SK-N-DZ (cell line): ENCODE measurements around the gene RCOR1.

Experiments
- DNase-seq: peaks from one replicate; pipeline ENCODE4 v3.0.0-alpha.2; 2015; ENCODE audit warnings: low spot score

The RCOR1 gene

GRCh38 chr14:102675396-102675795 is 82.9 kb downstream of the RCOR1 start:
- DNase-seq: no peak

DNA sequence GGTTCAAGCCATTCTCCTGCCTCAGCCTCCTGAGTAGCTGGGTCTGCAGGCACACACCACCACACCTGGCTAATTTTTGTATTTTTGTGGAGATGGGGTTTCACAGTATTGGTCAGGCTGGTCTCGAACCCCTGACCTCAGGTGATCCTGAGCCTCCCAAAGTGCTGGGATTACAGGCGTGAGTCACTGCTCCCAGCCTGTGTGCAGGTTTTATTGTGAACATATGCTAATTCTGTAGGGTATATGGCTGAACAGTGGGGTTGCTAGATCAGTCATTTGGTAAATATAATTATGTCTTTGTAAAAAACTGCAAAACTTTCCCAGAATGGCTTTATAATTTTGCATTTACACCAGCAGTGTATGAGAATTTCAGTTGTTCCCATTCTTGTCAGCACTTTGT is 85.9 kb downstream of the RCOR1 start:
- no peak for DNase-seq

- no peak for DNase-seq
Observed at GRCh38 chr14:102683399-102684297, 91.2 kb downstream of the RCOR1 start.

DNA sequence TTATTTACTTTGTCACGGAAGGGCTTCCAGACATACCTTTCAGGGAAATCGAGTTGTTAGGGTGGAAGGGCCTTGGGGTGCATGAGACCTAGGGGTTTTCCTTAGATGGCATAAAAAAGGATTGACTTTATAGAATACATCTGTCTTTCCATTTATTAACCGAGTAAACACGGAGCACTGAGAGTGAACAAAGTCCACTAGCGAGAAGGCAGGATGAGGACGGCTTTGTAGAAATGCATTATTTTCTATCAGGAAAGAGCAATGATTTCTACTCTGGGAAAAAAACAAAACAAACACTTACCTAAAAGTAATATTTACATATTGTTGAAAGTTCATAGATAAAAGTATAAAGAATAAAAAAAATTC is 91.8 kb downstream of the RCOR1 start:
- DNase-seq: no peak

GRCh38 chr14:102686196-102686801 is 93.8 kb downstream of the RCOR1 start:
- DNase-seq: no peak

GRCh38 chr14:102688290-102688689 is 95.8 kb downstream of the RCOR1 start:
- DNase-seq: no peak

DNA sequence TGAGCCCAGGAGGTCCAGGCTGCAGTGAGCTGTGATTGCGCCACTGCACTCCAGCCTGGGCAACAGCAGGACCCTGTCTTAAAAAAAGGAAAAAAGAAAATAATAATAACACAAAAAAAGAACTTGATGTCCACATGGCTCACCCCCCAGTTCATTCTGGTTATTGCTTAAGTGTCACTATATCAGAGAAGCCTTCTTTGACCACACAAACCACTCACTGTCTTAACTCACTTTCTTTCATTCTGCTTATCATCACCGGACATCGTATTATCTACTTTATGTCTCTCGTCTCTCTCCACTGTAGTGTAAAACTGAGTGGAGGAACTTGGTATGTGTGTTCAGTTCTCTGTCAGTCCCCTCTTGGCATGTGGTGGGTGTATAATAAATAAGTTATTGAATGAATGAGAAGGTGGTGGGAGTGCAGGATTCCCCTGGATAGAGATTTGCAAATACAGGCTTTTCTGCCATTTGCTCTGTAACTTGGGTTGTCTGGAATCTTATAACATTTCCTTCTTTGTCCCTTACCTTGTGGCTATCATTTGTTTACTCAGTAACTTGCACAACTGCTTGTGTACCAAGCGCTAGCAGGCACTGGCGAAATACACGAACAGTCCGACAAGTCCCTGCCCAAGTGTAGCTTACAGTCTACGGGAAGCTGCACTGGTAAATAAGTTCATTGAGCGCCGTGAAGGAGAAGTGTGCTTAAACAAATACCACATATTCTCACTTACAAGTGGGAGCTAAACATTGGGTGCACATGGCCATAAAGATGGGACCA is 98.2 kb downstream of the RCOR1 start:
- no peak for DNase-seq

- no peak for DNase-seq
Observed at GRCh38 chr14:102691763-102692162, 99.3 kb downstream of the RCOR1 start.

DNA sequence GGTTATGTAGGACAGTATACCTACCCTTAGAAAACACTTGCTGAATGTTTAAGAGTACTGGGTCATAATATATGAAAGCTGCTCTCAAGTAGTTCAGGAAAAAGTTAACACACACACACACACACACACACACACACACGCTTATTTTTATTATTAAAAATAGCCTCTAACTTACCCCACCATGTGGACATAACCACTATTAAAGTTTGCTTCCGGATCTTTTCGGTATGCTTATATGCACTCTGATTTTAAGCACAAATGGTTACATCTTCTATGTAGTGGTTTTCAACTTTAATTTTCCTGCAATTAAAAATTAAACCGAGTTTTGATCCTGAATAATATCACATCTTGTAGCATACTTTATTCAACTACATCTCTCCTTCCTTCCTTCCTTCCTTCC is 99.9 kb downstream of the RCOR1 start:
- no peak for DNase-seq

DNA sequence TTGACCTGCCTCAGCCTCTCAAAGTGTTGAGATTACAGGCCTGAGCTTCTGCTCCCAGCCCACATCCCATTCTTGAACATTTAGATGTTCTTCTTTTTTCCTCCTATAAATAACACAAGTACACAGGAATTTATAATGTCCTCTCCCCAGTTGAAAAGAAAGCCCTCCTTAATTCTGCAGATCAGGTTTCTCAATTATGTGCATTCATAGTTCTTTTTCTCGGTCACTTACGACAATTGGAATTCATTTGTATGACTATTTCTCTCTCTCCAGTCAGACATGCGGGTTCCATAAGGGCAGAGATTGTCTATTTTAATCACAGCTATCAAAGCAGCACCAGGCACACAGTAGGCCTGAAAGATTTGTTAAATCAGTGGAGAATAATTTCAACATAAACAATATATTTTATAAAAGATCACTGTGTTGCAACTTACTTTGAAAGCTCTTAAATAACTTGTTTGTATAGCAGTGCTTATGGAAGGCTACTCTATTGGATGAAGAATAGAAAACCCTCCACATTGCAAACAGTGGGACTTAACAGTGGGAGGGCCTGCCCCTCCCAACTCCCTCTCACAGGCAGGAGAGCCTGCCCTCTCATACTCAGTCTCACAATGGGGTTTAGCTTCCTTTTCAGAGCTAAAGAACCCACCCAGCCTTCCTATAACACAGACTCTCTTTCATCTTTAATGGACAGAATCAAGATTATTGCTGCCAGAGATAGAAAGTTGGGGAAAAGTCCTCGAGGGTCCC is 100.7 kb downstream of the RCOR1 start:
- DNase-seq: no peak

DNA sequence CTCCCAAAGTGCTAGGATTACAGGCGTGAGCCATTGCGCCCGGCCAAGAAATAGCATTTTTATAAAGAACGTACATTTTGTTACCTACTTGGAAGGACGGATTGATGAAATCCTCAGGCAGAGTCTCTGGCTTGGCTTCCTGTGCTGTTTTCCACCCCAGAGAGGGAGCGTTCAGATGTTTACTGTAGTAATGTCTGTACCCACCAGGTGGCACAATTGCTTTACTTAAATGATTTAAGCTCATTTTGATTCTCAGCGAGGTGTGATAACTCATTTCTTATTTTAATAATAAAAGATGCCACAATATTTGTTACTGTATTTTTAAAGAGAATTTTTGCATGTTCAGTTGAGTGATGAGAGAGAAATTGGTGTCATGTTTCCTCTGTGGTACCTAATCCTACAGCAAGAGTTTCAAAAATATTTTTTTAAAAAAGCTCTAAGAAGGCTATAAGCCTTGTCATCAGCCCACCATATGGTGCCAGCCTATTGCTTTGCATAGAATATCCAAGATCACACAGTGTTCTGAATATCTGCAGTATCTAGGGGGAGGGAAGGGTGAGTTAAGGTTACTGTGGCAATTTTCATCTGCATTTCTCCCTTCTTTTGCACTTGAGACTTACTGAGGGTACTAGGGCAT is 102.2 kb downstream of the RCOR1 start:
- DNase-seq: peak; percentile 50

GRCh38 chr14:102695167-102695555 is 102.7 kb downstream of the RCOR1 start:
- DNase-seq: no peak

GRCh38 chr14:102696332-102696731 is 103.9 kb downstream of the RCOR1 start:
- DNase-seq: no peak

- no peak for DNase-seq
Observed at GRCh38 chr14:102696856-102697495, 104.5 kb downstream of the RCOR1 start.

DNA sequence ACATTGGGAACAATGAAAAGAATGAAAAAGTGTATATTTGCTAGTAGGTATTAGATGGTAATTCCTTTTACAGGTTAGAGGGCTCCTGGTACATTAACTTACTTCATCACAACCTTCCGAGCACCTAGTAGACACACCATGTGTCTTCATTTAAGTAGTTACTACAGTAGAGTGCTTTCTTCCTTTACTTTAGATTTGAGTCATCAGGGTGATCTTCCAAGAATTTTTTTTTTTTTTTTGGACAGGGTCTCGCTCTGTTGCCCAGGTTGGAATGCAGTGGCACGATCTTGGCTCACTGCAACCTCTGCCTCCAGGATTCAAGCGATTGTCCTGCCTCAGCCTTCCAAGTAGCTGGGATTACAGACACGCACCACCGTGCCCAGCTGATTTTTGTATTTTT is 105.1 kb downstream of the RCOR1 start:
- DNase-seq: no peak

- DNase-seq: no peak
Observed at GRCh38 chr14:102699416-102700110, 107.1 kb downstream of the RCOR1 start.

DNA sequence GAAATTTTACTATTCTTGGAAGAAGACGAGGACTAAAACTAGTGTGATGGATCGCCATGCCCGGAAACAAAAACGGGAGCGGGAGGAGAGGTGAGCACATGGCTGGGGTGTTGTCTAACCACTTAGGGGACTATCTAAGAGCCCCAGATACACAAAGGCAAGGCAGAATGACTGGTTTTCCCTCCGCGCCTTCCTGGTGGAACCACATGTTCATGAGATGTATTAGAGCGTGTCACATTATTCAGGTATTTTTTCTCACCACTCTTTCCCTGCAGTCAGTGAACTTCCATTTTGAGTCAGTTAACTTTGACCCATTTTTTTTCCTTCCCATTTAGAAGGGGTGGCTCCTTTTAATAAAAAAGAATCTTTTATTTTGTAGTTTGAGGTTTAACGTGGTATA is 116.0 kb downstream of the RCOR1 start:
- DNase-seq: no peak

GRCh38 chr14:102711207-102711606 is 118.8 kb downstream of the RCOR1 start:
- DNase-seq: no peak

DNA sequence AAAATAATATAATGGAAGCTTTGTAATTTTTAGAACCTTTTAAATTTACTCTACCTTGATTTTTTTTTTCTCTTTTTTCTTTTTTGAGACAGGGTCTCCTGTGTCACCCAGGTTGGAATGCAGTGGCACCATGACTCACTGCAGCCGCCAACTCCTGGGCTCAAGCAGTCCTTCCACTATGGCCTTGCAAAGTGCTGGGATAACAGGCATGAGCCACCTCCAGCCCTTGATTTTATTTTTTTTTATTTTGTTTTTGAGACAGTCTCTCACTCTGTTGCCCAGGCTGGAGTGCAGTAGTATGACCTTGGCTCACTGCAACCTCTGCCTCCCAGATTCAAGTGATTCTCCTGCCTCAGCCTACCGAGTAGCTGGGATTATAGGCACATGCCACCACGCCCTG is 119.5 kb downstream of the RCOR1 start:
- no peak for DNase-seq

DNA sequence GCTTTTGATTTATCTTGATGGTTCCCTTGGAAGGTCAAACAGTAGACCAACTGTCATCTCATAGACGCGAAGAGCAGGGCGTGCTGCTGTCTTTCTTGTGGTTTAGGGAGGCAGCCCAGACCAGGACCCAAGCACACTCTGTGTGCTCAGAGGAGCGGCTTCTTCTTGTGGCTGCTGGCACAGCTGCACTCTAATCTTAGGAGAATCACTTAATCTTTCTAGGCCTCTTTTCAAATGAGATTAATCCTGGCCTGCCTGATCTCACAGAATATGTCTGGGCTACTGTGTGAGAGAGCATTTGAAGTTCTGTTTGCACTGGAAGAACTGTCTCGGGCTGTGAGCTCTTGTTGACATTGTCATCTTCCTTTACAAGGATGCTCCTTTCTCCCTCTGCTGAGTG is 124.8 kb downstream of the RCOR1 start:
- DNase-seq: peak; percentile 83
